Left ventricle myocardium inferior (tissue), 1 donor: ENCODE data around the gene PRRT1. TPM values are rescaled to one million over a fixed set of nuclear protein-coding genes. Genes with fewer than 3 reads are reported as not detected.

Experiments used
- DNase-seq: peaks from one replicate; pipeline ENCODE4 v3.0.0-alpha.2; 2020
- H3K27ac ChIP-seq: fragments of 200-600 bp; replicated peaks from 2 replicates; pipeline ENCODE4 v1.8.0; 2021
- H3K27me3 ChIP-seq: fragments of 200-600 bp; 2 replicates; pipeline ENCODE4 v1.8.0; 2021; ENCODE audit warnings: low read depth
- H3K36me3 ChIP-seq: fragments of 200-600 bp; 2 replicates; pipeline ENCODE4 v1.8.0; 2021
- H3K4me1 ChIP-seq: fragments of 200-600 bp; 2 replicates; pipeline ENCODE4 v1.8.0; 2021
- H3K4me3 ChIP-seq: fragments of 200-600 bp; 2 replicates; pipeline ENCODE4 v1.8.0; 2021; ENCODE audit warnings: mild to moderate bottlenecking, moderate library complexity
- H3K9me3 ChIP-seq: fragments of 200-600 bp; replicated peaks from 2 replicates; pipeline ENCODE4 v1.8.0; 2021
- CTCF ChIP-seq: fragments of 200-600 bp; IDR thresholded peaks from 2 replicates; pipeline ENCODE4 v1.8.0; 2021; ENCODE audit warnings: antibody characterized with exemption, mild to moderate bottlenecking, borderline replicate concordance
- intact Hi-C: fragments of 100-400 bp; cut with micrococcal nuclease; formaldehyde crosslinking; loops from one replicate; pipeline ENCODE4 v1.11.0; 2022
- total RNA-seq: library from RNA; stranded (reverse); fragmentation: NEBNext Ultra II Directional; extraction: Animal tissue kit (Norgen Biotek cat#: 25700); gene quantifications from one replicate; pipeline ENCODE4 v1.2.1, GENCODE V29; 2021
- donor health status: DM: no; HTN: yes; CAD: no; lungs with severe emphysema.

The PRRT1 gene
- total RNA-seq, 1 donor from 2014 or later, result 1.0 TPM

- H3K36me3 ChIP-seq, result peaks cover 98% of the 10 kb centered on the region
- intact Hi-C loops, result no loop called here
Measured at GRCh38 chr6:32120573-32121059, 31.1 kb downstream of the PRRT1 start.

DNA sequence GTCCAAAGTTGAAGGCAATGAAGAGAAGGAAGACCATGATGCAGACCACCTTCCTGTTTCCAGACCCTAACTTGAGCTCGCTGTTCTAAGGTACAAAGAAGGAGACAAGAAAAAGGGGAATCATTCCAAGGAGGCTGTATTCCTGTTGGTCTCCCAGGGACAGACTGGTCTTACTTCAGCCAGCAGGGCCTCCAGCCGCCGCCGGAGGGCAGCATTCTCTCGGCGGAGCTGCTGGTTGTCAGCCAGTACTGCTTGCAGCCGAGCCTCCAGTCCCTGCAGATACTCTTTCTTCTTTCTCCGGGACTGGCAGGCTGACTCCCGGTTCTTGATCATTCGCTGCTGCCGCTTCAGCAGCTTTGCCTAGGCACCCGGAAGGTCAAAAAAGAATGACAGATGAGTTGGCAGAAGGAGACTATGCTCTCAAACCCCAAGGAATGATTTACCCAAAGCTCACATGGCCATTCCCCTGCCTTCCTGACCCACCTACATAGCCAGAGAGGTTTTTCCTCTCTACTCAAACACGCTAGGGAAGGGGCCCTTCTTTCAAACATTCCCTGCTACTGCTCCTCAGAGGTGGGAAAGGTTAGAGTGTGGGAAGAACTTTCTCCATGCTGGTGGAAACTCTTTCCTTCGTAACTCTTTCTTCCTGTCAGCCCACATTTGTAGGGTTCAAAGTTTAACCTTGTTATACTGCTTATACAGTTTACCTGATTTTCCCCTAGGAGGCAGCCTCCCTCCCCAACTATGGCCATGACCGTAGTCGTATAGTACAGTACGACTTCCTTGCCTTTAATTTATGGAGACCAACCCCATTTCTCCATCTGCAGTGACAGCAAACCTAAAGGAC lies 32.7 kb downstream of the PRRT1 start:
- H3K9me3 ChIP-seq, result no peaks in the 10 kb centered on the region
- peaks cover 33% of the 10 kb centered on the region for H3K4me1 ChIP-seq
- no peaks in the 10 kb centered on the region for H3K27me3 ChIP-seq
- no peak overlapping the region for H3K4me3 ChIP-seq
- TF ChIP-seq CTCF, result peak; percentile 97
- H3K36me3 ChIP-seq, result peaks cover 85% of the 10 kb centered on the region
- intact Hi-C loops, result no loop called here
- H3K27ac ChIP-seq, result peak overlapping the region; percentile 60
- DNase-seq, result peak; percentile 88

More at GRCh38 chr6:32120573-32121059, 31.1 kb downstream of the PRRT1 start:
- TF ChIP-seq CTCF, result no peak
- H3K4me3 ChIP-seq, result no peak overlapping the region
- H3K27me3 ChIP-seq, result no peaks in the 10 kb centered on the region
- no peaks in the 10 kb centered on the region for H3K9me3 ChIP-seq
- DNase-seq, result no peak
- H3K27ac ChIP-seq, result no peak overlapping the region
- H3K4me1 ChIP-seq, result peaks cover 21% of the 10 kb centered on the region

DNA sequence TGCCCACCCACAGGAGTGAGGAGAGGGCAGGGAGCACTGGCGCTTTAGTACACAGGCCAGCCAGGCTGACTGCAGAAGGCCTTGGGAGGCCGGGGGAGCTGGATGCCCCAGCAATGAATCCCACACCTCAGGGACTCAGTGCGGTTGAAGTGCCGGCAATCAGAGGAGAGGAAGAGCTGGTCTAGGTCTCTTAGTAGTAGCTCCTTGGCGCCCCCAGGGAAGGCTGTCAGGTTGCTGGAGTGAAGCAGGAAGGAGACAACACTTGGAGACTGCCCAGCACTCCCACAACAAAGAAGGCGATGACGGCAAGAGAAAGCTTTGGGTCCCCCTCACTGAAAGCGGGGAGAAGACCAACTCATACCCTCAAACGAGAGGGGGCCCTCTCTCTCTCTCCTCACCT lies 34.3 kb downstream of the PRRT1 start:
- no peaks in the 10 kb centered on the region for H3K27me3 ChIP-seq
- no peak for TF ChIP-seq CTCF
- H3K27ac ChIP-seq, result no peak overlapping the region
- H3K4me3 ChIP-seq, result no peak overlapping the region
- DNase-seq, result no peak
- intact Hi-C loops, result no loop called here
- peaks cover 48% of the 10 kb centered on the region for H3K4me1 ChIP-seq
- no peaks in the 10 kb centered on the region for H3K9me3 ChIP-seq
- H3K36me3 ChIP-seq, result peaks cover 70% of the 10 kb centered on the region

DNA sequence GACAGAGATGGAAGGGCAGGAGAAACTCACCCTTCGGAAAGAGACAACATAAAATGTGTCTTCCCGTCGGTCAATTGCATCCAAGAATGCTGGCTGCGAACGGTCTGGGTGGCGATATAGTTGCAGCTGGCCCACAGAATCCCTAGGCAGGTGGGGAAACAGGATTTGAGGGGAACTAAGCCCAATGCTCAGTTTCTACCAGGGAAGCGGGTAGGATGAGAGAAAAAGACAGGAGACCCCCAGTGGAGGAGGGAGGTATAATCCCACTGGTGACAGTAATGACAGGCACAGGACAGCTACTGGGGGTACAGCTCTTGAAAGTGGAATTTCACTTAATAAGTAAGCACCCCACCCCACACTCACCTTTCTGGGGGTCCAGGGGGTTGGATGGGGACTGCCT lies 35.1 kb downstream of the PRRT1 start:
- Histone ChIP-seq H3K36me3 (peaks cover 62% of the 10 kb centered on the region), H3K4me1 (peaks cover 56% of the 10 kb centered on the region), H3K27ac (no peak overlapping the region), H3K27me3 (no peaks in the 10 kb centered on the region), H3K9me3 (no peaks in the 10 kb centered on the region), H3K4me3 (no peak overlapping the region)
- TF ChIP-seq CTCF, result peak; percentile 53
- no peak for DNase-seq
- intact Hi-C loops, result no loop called here

DNA sequence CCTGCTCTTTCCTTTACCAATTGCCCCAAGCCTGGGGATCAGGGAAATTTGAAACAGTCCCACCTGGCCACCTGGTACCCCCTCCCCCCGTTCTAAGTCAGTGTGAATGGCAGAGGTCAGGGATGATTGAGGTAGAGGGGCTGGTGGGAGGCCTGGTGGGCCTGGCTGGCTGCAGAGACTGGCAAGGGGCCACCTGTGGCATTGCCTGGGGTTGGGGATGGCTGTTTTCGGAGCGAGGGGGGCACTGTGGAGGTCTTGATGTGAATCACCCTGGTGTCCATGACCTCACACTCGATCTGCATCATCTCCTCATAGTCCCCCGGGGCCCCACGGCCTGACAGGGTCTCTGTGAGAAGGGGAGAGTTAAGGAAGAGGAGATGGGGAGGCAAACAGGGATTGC lies 36.1 kb downstream of the PRRT1 start:
- Histone ChIP-seq H3K4me1 (peaks cover 66% of the 10 kb centered on the region), H3K4me3 (no peak overlapping the region), H3K27me3 (no peaks in the 10 kb centered on the region), H3K9me3 (no peaks in the 10 kb centered on the region), H3K27ac (no peak overlapping the region), H3K36me3 (peaks cover 51% of the 10 kb centered on the region)
- TF ChIP-seq CTCF, result no peak
- DNase-seq, result no peak
- intact Hi-C loops, result no loop called here
